IPS-11a (cell line): ENCODE results near the gene REEP6.
A peak's percentile ranks its signal among the peaks of the same experiment; 100 is the strongest.
"Not testable (repeated sequence)": the region's sequence is repeated elsewhere in the genome, so short reads cannot be mapped to it uniquely, and the experiment has no call there.

Experiments used
- H3K4me3 ChIP-seq: one replicate; pipeline ENCODE4 v1.5.1; 2013; ENCODE audit warnings: low read depth, low read length, control low read depth

The REEP6 gene

DNA sequence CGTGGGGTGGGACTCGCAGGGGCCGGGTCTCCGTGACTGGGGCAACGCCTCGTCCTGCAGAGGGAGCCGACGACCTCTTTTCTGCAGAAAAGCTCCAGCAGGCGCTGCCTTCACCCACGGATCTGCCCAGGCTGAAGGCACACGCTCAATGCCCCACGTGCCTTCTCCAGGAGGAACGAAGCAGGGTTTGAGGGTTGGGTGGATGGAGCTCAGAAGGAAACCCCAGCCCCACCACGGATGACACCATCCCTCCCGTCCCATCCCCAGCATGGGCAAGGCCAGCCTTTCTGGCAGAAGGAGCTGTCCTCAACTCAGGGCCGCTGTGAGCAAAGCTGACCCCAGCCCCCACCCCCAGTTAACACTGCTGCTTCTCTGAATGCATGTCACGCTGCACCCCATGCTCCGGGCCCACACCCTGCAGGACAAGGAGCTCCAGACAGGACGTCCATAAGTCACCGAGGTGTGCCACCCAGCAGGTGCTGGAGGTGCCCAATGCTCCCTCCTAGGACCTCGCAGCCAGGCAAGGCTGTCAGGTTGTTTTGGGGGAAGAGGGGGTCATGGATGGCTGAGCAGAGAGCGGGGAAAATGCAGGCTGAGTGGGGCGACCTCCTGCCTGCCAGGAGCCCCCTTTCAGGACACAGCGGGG, 19.3 kb upstream of the REEP6 start:
- no peak overlapping the region for H3K4me3 ChIP-seq

GRCh38 chr19:1472231-1473084, 18.5 kb upstream of the REEP6 start:
- H3K4me3 ChIP-seq, result no peak overlapping the region

DNA sequence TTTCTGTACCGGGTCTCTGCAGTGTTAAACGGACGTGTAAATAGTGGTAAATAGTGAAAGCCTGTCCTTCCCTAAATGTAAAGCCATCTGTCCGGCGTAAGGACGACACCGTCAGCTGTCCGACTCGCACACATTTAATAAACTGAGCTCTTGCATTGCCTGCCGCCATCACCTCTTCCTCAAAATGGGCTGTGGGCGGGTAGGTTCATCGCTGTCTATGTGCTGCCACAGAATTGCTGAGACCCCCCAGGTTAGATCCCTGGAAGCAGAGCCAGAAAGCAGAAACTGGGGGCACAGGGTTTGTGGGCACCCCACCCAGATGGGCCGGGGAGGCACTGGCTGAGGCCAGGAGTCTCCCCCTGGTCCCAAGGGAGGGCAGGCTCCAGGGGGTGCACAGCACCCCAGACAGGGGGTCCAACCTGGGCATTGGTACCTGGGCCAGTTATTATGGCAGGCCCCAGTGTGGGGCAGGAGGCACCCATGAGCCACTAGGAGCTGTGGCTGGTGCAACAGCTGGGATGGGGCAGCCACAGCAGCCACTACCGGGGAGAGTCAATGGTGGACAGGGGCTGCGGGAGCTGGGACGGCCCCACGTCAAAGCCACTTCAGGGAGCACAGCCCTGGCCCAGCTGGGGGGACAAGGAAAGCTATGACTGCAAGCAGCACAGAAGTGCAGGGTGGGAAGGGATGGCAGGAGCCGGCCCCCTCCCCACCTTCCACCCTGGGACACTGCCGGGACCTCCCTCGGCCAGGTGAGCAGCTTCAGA, 17.7 kb upstream of the REEP6 start:
- H3K4me3 ChIP-seq, result no peak overlapping the region

GRCh38 chr19:1474011-1474764, 16.8 kb upstream of the REEP6 start:
- no peak overlapping the region for H3K4me3 ChIP-seq

- H3K4me3 ChIP-seq, result no peak overlapping the region
Observed at GRCh38 chr19:1474765-1475351, 16.1 kb upstream of the REEP6 start.

- H3K4me3 ChIP-seq, result no peak overlapping the region
Observed at GRCh38 chr19:1475751-1476437, 15.1 kb upstream of the REEP6 start.

GRCh38 chr19:1477056-1477455, 13.9 kb upstream of the REEP6 start:
- not testable (repeated sequence) for H3K4me3 ChIP-seq

DNA sequence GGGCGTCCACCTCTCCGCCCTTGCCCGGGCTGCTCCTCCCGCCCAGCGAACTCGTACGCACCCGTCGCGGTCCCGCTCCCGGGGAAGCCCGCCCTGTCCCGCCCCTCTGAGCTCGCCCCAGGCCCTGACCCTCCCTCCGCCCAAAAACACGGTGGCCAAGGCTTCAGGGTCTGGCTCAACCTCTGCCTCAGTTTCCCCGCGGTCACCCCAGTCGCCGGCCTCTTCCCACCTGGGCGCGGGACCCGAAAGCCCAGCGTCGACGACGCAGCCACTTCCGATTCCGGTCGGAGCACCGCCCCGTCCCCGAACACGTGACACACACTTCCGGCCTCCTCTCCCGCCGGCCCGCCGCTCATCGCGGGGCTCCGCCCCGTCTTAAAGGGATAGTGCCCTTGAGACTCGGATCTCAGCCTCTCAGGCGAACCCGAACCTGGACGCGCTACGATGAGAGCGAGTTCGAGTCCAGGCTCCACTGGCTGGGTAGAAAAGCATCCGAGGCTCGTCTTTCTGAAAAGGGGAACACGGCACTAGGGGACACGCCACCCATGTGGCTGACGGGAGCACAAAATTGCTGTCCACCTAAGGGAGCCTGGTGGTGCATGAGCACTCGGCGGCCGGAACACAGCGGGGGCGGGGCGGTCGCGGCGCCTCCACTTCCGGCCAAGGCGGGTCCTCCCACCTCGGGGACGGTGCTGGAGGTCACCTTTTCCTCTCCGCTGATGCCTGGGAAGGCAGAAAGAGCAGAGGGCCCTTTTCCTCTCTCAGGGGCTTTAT, 11.9 kb upstream of the REEP6 start, which contains the start of gene C19orf25:
C19orf25 (minus strand) TSS at position 282 of the 774 bp plus-strand sequence. CDS start 312 bp downstream, outside the sequence.
- H3K4me3 ChIP-seq, result peak within 1 kb of the TSS; percentile 35

- no peak overlapping the region for H3K4me3 ChIP-seq
Observed at GRCh38 chr19:1481224-1481892, 9.6 kb upstream of the REEP6 start.

DNA sequence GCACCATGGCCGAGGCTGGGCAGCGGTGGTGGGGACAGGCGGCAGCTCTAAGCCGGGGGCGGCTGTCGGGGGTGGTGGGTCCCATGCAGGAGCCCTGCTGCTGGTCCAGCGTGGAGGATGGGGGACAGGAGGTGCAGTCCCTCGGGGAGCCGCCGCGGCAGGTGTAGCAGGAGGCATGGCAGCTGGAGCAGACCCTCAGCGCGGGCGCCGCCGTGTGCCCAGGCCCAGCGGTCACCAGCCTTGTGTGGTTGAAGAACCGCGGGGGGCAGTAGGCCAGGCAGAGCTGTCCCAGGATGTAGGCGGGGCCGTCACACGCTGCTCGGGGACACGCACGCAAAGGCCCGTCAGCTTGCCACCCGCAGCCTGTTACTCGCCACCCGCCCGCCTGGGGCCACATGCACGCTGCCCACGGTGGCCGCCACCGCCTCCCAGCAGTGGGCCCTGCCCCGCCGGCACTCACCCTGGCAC, 9.1 kb upstream of the REEP6 start:
- no peak overlapping the region for H3K4me3 ChIP-seq

GRCh38 chr19:1482361-1483130, 8.4 kb upstream of the REEP6 start:
- H3K4me3 ChIP-seq, result no peak overlapping the region

DNA sequence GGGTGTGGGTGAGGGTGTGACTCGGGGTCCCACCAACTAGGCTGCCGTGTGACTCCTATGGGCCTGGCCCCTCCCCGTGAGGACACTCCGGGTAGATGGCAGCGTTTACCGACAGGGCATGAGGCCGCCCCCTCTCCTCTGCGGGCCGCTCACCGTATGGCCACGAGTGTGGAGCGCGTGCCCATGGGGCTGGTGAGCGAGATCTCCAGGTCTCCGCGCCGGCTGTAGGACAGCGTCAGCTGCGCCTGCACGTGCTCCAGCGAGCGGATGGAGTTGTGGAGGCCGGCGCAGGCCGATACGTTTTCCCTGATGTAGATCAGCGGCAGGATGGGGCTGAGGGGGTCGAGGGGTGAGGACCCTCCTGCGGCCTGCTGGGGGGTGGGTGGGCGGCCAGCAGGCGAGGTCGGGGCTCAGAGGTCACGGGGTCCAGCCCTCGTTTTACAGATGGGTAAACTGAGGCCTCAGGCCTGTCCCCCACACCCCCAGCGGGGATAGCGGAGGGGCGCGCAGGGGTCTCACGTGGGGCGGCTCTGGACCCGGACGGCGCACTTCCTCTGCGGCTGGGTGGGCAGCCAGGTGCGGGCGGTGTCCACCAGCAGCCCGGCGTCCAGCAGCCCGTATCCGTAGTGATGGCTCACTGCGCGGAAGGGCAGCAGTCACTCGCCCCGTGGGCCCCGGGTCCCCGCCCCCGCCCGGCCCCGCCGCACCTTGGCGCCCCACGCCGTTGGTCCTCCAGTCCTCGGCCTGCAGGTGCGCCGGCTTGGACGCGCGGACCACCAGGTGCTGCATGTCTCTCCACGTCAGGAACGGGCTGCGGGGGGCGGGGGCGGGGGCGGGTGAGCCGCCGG, 7.6 kb upstream of the REEP6 start:
- H3K4me3 ChIP-seq, result no peak overlapping the region

GRCh38 chr19:1483979-1484428, 7.0 kb upstream of the REEP6 start:
- no peak overlapping the region for H3K4me3 ChIP-seq

GRCh38 chr19:1486720-1487575, 4.0 kb upstream of the REEP6 start:
- H3K4me3 ChIP-seq, result no peak overlapping the region

- no peak overlapping the region for H3K4me3 ChIP-seq
Observed at GRCh38 chr19:1487576-1488281, 3.3 kb upstream of the REEP6 start.
